T-helper 2 cell treated with Interferon-gamma antibody and Interleukin-4, amounts not matched to agents 100 ng/mL and 5 ng/mL, for 36 hours (primary cell): ENCODE data around the gene TSPAN4. TPM values are rescaled to one million over a fixed set of nuclear protein-coding genes. Genes with fewer than 3 reads are reported as not detected.

Experiments
- intact Hi-C: fragments of 100-400 bp; cut with micrococcal nuclease; formaldehyde crosslinking; loops from one replicate; pipeline ENCODE4 v1.15.1; 2023
- total RNA-seq: library from RNA; stranded (reverse); gene quantifications from 2 replicates; pipeline ENCODE4 v1.2.3, GENCODE V29; 2022

The TSPAN4 gene
- total RNA-seq, 1 donor from 2014 or later: 8.5 TPM

GRCh38 chr11:821512-822371 is 20.9 kb upstream of the TSPAN4 start:
- intact Hi-C loops: loop anchor here (2.0 kb wide), 1 partner anchor 21 kb away; the partner anchor contains the start of genes POLR2L and TSPAN4

GRCh38 chr11:823441-824291 is 19.0 kb upstream of the TSPAN4 start:
- intact Hi-C loops: no loop called here

GRCh38 chr11:824292-824880 is 18.3 kb upstream of the TSPAN4 start:
- intact Hi-C loops: no loop called here

GRCh38 chr11:824942-825341 is 17.7 kb upstream of the TSPAN4 start:
- intact Hi-C loops: no loop called here

GRCh38 chr11:825366-826226 is 17.1 kb upstream of the TSPAN4 start:
- intact Hi-C loops: no loop called here

- intact Hi-C loops: no loop called here
These were observed 16.4 kb upstream of the TSPAN4 start for GRCh38 chr11:826227-826621.

- intact Hi-C loops: no loop called here
These were observed 15.9 kb upstream of the TSPAN4 start for GRCh38 chr11:826836-827145.

GRCh38 chr11:827146-827896 is 15.3 kb upstream of the TSPAN4 start:
- intact Hi-C loops: no loop called here

DNA sequence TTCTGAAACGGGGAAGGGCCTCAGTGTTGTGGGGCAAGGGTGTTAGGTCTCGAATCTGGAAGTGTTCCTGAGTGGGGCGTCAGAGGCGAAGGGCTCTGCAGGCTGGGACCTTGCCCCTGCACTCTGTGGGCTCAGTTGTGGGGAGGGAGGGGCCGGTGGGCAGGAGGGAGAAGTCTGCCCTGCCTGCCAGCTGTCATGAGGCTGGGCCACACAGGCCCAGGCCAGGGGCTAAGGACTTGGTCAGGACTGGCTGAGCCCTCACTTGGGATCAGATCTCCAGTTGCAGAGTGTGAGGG is 14.8 kb upstream of the TSPAN4 start, which contains the start of gene CRACR2B:
CRACR2B (plus strand) TSS at position 23 of the 296 bp plus-strand sequence. CDS start 689 bp downstream, outside the sequence.
- intact Hi-C loops: no loop called here

DNA sequence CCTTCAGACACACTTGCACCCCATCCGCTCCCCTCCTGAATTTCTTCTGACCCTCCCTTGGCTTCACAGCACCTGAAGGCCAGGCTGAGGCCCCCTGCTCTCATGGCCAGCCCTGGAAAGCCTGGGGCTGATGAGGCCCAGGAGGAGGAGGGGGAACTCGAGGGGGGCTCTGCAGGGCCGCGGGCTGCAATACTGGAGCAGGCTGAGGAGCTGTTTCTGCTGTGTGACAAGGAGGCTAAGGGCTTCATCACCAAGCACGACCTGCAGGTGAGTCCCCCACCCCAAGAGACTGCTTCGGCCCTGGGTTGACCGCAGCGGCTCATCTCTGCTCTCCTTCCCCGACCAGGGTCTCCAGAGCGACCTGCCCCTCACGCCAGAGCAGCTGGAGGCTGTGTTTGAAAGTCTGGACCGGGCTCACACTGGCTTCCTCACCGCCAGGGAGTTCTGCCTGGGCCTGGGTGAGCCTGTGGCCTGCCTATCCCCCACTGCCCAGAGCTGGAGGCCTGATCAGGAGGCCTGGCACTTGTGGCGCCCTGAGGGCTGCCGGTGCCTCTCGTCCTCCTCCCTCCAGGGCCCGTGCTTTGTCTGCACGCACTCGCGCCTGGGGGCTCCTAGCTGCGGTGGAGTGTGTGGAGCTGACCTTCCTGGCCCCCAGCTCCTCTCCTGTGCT is 14.0 kb upstream of the TSPAN4 start:
- intact Hi-C loops: no loop called here

- intact Hi-C loops: no loop called here
These were observed 13.3 kb upstream of the TSPAN4 start for GRCh38 chr11:829176-829846.

DNA sequence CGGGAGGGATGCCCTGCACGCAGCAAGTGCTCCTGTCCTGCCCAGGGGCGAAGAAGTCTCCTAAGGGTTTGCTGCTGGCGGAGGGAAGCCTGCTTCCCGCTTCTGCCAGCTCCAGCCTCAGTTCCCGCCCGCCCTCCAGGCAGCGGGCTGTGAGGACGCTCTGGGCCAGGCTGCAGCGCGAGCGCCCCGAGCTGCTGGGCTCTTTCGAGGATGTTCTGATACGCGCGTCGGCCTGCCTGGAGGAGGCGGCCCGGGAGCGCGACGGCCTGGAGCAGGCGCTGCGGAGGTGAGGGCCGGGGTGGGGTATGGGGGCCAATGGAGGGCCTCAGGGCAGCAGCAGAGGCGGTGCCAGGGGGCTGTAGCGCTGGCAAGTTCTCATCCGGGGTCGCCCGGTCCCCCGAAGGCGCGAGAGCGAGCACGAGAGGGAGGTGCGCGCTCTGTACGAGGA is 12.8 kb upstream of the TSPAN4 start:
- intact Hi-C loops: loop anchor here (1.0 kb wide), 1 partner anchor 11 kb away; no protein-coding TSS in a partner anchor

DNA sequence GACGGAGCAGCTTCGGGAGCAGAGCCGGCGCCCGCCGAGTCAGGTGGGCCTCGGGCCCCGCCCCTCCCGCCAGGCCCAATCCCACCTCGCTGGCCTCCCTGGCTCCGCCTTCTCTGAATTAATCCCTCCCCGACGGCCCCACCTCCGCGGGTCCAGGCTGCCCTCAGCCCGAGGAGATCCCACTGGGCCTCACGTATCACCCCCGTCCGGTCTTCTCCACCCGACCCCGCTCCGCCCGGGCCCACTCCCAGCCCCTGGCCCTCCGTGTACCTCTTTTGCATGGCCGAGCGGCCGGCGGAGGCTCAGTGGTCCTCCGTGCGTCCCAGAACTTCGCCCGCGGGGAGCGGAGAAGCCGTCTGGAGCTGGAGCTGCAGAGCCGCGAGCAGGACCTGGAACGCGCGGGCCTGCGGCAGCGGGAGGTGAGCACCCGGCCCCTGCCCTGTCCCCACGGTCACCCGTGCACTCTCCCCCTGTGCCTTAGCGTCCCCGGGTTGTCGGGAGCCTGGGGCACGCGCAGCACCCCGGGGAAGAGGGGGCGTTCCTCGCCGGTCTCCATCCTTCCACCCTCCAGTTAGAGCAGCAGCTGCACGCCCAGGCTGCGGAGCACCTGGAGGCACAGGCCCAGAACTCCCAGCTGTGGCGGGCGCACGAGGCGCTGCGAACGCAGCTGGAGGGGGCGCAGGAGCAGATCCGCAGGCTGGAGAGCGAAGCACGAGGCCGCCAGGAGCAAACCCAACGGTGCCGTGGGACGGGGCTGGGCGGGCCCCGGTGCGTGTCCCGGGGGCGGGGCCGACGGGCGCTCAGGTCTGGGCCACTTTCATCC is 12.1 kb upstream of the TSPAN4 start:
- intact Hi-C loops: loop anchor here (1.0 kb wide), 1 partner anchor 11 kb away; no protein-coding TSS in a partner anchor

DNA sequence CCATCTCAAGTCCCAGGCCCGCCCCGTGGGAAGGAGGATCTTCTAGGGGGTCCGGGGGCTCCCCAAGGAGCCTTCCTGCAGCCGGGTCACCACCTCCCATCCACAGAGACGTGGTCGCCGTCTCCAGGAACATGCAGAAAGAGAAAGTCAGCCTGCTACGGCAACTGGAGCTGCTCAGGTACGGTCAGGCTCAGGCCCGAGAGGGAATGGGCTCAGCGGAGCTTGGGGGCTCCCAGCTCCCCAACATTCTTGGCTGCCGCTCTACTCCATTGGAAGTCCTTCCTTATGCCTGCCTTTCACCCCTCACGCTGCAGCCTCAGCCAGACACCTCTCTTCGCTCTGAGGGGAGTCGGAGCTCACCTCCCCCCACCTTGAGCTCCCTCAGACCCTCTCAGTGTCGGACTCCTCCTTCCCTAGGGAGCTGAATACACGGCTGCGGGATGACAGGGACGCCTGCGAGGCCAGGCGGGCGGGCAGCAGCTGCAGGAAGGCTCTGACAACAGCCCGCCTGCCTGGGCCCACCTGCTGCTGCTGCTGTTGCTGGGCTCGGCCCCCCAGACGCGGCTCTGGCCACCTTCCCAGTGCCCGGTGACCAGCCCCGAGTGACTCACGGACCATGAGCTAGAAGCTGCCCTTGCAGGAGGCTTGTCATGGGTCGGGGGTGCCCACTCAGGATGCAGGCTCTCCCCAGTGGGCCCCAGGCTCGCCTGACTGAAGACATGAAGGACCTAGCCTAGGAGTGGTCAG is 11.4 kb upstream of the TSPAN4 start:
- intact Hi-C loops: no loop called here

- intact Hi-C loops: no loop called here
These were observed 10.6 kb upstream of the TSPAN4 start for GRCh38 chr11:831961-832528.

DNA sequence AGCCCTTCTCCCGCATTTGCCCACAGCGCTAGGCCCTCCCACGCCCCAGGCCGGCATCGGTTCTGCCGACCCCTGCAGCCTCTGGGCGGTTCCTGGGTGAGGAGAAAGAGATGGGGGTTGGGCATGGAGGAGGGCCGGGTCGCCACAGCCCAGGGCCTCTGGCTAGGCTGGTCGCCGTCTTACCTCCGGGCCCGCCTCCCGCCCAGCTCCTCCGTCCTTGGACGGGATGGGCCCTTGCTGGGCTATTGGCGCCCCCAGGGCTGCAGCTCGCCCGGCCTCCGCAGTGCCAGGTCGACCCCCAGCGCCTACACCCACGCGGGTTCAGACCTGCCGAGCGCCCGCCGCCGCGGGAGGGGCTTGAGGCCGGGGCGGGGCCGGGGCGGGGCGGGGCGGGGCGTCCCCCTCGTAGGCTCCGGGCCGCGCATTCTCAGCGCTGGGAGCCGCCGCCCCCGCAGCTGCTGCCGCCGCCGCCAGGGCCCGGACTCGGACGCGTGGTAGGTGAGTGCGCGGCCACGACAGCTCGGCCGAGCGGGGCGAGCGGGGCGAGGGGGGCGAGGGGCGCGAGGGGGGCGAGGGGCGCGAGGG is 10.0 kb upstream of the TSPAN4 start, which contains the start of gene CD151:
CD151 (plus strand) TSS at position 424 of the 585 bp plus-strand sequence. CDS start 3,118 bp downstream, outside the sequence.
- intact Hi-C loops: no loop called here
